NCI-H1436 treated with DMSO at 0.1 percent for 48 hours (cell line): ENCODE results near the gene CHST11.
"Not testable (repeated sequence)": the region's sequence is repeated elsewhere in the genome, so short reads cannot be mapped to it uniquely, and the experiment has no call there.

Source experiments
- DNase-seq: peaks from one replicate; lab custom pipeline; 2025; lab: John Stamatoyannopoulos, UW

The CHST11 gene

DNA sequence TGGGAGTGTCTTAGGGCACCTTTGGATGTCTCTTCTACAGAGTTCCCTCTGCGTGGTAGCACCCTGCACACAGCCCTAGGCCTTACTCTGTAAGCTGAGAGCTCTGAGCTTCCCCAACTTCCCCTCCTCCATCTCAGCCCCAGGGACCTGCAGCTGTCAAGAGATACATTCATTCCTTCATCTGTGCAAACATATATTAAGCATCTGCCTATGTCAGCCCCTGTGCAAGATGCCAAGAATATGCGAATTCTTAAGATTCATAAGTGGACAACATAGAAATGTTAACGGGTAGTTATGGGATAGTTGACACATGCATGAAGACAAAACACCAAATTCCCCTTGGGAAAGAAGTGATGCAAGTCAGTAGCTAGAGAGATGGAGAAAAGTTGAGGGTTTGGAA is 310.5 kb downstream of the CHST11 start:
- DNase-seq = no peak

GRCh38 chr12:104768033-104768432 is 311.3 kb downstream of the CHST11 start:
- no peak for DNase-seq

GRCh38 chr12:104769144-104769561 is 312.4 kb downstream of the CHST11 start:
- DNase-seq = no peak

DNA sequence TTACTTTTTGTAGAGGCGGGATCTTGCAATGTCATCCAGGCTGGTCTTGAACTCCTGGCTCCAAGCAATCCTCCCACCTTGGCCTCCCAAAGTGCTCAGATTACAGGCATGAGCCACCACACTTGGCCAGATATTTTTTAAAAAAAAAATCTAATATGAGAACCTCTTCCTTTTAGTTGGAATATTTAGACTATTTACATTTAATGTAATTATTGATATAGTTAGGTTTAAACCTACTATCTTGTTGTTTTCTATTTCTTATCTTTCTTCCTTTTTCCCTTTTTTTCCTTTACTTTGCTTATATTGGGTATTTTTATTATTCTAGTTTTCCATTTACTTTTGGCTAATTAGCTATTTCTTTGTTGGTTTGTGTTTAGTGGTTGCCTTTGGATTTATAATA is 315.6 kb downstream of the CHST11 start:
- no peak for DNase-seq

DNA sequence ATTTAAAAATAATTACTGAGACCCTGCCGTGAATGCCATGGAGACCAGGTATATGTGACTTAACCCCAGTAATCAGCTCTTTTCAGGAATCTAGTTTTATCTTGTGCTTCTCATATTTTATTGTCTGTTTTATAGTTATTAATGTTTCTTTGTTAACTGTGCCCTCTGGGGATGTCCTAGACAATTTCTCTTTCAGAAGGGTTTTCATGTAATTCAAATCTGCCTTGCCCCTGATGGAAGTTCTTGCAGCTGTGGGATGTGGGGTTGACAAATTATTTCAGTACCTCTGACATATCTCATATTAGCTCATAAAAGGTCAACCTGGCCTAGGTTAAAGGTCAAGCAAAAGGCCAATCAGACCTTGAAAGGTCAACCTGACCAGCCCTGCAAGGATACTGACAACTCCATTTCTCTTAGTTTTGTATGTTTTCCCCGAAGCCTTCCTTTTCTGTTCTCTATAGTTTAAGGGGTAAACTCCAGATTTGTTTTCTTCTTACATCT is 319.0 kb downstream of the CHST11 start:
- DNase-seq = no peak

- DNase-seq = no peak
Observed at GRCh38 chr12:104779134-104779533, 322.4 kb downstream of the CHST11 start.

GRCh38 chr12:104782296-104782695 is 325.5 kb downstream of the CHST11 start:
- no peak for DNase-seq

DNA sequence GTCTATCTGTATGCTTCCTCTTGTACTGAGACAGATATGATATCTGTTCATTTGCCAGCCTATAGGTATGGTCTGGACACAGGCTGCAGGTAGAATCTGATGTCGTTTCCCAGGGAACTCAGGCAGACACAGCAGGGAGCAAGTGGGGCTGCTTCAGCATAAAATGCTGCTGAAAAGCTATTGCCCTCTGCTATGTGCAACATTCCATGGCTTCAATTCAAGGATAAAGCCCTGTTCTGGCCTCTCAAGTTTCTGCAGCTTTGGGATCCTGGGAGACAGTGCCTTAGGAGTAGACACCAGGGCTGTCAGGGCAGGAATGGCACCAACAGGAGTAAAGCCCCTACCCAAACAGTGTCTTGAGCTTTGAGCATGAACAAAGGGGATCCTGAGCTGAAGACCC is 327.8 kb downstream of the CHST11 start:
- DNase-seq = no peak

DNA sequence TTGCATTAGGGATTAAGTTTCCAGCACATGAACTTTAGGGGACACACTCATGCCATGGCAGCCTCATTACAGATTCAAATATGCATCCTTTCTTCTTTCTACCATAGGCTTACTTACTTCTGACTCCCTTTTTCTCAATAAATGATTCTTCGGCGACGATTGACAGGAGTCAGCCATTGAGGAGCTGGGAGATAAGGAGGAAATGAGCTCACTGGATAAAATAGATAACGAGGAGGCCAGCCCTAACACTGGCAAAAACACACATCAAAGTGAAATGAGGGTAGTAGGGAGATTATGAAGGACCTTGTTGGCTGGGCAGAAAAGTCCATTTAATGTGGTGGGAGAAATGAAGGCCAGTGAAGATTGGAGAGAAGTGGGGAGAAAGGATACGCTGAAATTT is 329.1 kb downstream of the CHST11 start:
- no peak for DNase-seq

DNA sequence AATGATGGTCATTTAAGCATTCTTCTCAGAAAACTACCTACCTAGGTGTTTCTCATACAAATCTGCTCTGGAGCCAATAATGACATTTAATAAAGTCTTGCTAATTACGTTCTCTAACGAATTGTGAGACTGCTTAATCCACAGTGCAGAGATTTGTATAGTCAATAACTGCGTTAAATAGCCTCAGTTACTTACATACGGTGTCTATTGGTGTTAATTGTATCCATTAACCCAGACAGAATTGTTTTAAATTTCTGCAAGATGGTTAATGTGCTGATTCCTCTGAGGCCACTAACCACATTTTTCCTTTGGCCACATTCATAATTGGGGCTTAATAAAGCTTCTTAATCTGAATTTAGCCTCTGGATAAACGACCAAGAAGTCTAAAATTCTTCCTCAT is 329.6 kb downstream of the CHST11 start:
- no peak for DNase-seq

- DNase-seq = no peak
Observed at GRCh38 chr12:104788840-104789271, 332.1 kb downstream of the CHST11 start.

DNA sequence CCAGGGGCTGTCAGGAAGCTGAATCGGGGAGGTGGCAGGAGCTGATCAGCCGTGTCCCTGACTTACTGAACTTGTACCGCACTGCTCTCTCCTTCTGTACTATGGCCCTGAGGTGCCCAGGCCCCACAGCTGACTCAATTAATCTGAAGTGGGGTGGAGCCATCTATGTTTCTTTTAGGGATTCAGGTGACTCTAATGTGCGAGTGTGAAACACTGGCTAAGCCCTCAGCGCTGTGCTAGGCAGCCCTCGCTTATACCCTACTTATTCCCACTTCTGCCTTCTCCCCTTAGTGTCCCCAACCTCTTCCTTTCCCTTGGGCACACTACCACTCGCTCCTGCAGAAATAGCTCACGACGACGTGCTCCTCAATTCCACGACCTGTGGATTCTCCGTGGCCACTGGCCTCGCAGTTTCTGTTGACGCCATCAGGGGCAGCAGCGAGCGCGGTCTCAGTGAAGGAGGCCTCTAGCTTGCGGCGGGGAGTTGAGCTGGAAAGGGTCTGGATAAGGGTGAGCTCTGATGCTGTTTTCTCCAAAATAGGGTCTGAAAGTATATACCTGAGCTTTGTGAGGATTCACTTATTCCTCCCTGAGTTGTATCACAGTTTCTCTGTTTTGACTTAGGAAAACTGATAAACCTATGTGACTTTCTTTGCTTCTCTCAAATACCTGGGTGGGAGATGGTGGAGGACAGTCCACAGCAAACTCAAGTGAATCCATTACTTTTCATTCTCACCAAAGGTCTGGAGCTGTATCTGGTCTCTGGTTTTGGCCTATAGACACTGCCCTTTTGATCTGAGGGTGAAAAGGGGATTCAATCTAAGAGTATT is 333.8 kb downstream of the CHST11 start:
- DNase-seq = no peak

- no peak for DNase-seq
Observed at GRCh38 chr12:104792570-104792969, 335.8 kb downstream of the CHST11 start.

DNA sequence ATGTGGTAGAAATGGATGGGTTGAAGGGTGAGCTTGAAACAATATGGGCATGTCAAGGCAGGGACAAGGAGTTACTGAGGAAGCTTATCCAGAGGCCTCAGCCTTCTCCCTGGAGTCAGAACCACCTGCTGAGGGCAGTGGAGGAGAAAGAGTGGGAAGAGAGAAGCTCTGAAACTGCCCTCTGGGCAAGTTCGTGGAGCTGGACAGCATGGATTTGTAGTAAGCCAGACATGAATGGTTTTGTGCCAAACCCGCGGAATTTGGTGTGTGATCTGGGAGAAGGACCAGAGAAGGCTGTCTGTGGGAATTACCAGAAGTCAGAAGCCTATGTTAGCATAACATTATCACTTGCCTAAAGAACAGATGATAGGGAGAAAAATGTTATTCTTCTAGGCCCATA is 336.5 kb downstream of the CHST11 start:
- no peak for DNase-seq

GRCh38 chr12:104793968-104794367 is 337.2 kb downstream of the CHST11 start:
- no peak for DNase-seq

- DNase-seq = no peak
Observed at GRCh38 chr12:104796475-104796862, 339.7 kb downstream of the CHST11 start.

- DNase-seq = no peak
Observed at GRCh38 chr12:104799458-104799857, 342.7 kb downstream of the CHST11 start.

DNA sequence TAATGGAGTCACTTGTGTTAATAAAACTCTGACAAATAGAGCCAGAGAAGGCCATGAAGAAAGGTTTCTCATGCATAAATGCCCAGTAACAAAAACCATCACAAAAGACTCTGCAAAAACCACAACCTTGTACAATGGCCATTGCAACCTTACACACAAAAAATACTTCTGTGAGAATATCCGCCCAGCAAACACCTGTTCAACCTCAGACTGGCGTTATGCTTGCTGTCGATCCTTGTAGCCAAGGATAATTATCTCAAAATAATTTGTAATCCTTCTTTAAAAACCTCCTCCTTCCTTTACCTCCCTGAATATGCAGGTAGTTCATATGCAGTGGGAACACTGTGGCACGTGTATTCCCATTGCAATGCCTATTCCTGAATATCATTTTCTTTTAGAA is 344.3 kb downstream of the CHST11 start:
- no peak for DNase-seq

DNA sequence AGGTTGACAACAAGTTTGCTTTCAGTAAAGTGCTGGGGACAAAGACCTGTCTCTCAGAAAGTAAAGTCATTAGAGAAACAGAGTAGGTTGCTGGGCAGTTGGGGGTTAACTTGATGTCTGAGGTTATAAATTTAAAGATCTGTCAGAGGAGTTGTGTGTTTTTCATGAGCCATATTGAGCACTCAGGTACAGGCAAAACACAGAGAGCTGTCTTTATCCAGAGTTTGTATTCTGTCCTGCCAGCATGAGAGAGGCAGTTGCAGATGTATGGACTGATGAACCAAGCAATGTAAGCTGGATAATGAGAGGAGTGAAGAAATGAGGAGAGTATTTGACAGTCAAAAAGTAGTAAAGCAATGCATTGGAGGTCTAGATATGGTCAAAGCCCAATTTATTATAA is 344.7 kb downstream of the CHST11 start:
- no peak for DNase-seq

- no peak for DNase-seq
Observed at GRCh38 chr12:104802208-104802607, 345.5 kb downstream of the CHST11 start.

DNA sequence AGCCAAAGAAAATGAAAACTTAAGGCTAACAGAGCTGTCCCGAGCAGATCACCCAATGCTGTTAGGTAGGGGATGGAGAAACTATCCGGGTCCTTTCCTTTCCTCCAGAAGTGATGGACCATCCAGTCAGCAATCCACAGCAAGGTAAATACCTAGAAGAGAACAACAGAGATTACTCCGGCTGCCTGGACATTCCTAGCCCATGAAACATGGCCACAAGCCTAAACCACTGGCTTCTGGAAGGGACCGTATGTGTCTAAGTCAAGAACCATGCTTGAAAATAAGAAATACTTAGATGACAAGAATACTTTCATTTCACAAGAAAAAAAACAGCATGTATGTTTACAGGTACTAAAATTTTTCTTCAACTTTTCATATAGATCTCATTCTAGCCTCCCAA is 348.4 kb downstream of the CHST11 start:
- DNase-seq = no peak

GRCh38 chr12:104806194-104806593 is 349.4 kb downstream of the CHST11 start:
- DNase-seq = not testable (repeated sequence)

GRCh38 chr12:104809251-104809650 is 352.5 kb downstream of the CHST11 start:
- no peak for DNase-seq
